ACHN (cell line): ENCODE data around the gene AIFM1.
A peak's percentile ranks its signal among the peaks of the same experiment; 100 is the strongest.

Experiments used
- DNase-seq: peaks from one replicate; pipeline ENCODE4 v3.0.0-alpha.2; 2015
- in situ Hi-C: cut with HindIII; loops from 2 replicates; pipeline ENCODE4 v1.10.0; 2017; ENCODE audit warnings: low sequenced_read_pairs, low pct_ligation_motif_present, low pct_unique_long_range_greater_than_20kb

Gene AIFM1

GRCh38 chrX:130165703-130166502 is at the start of gene AIFM1:
AIFM1 (minus strand) TSS chrX:130165841; CDS start chrX:130165656, 185 bp downstream.
- DNase-seq = peak; percentile 86
- in situ Hi-C loops = no loop called here

GRCh38 chrX:130213376-130213775 is 47.7 kb upstream of the AIFM1 start:
- no peak for DNase-seq
- in situ Hi-C loops = no loop called here

- DNase-seq = no peak
- in situ Hi-C loops = no loop called here
Measured at GRCh38 chrX:130212371-130212770, 46.7 kb upstream of the AIFM1 start.

- in situ Hi-C loops = no loop called here
Measured at GRCh38 chrX:130211415-130212186, 46.0 kb upstream of the AIFM1 start.

GRCh38 chrX:130204647-130205046 is 39.0 kb upstream of the AIFM1 start:
- in situ Hi-C loops = no loop called here
- DNase-seq = no peak

More at GRCh38 chrX:130211415-130212186, 46.0 kb upstream of the AIFM1 start:
- DNase-seq = no peak

GRCh38 chrX:130197464-130197863 is 31.8 kb upstream of the AIFM1 start:
- in situ Hi-C loops = no loop called here
- no peak for DNase-seq

- in situ Hi-C loops = no loop called here
Measured at GRCh38 chrX:130196466-130196865, 30.8 kb upstream of the AIFM1 start.

GRCh38 chrX:130190801-130191200 is 25.2 kb upstream of the AIFM1 start:
- in situ Hi-C loops = no loop called here
- no peak for DNase-seq

More at GRCh38 chrX:130196466-130196865, 30.8 kb upstream of the AIFM1 start:
- no peak for DNase-seq

GRCh38 chrX:130186651-130187050 is 21.0 kb upstream of the AIFM1 start:
- in situ Hi-C loops = no loop called here
- DNase-seq = no peak

GRCh38 chrX:130184857-130185256 is 19.2 kb upstream of the AIFM1 start:
- in situ Hi-C loops = no loop called here
- DNase-seq = no peak

- in situ Hi-C loops = no loop called here
Measured at GRCh38 chrX:130184168-130184567, 18.5 kb upstream of the AIFM1 start.

GRCh38 chrX:130179579-130180215 is 14.1 kb upstream of the AIFM1 start:
- no peak for DNase-seq

More at GRCh38 chrX:130184168-130184567, 18.5 kb upstream of the AIFM1 start:
- no peak for DNase-seq

GRCh38 chrX:130179170-130179569 is 13.5 kb upstream of the AIFM1 start:
- DNase-seq = no peak
- in situ Hi-C loops = no loop called here

More at GRCh38 chrX:130179579-130180215, 14.1 kb upstream of the AIFM1 start:
- in situ Hi-C loops = no loop called here

- no peak for DNase-seq
- in situ Hi-C loops = no loop called here
Measured at GRCh38 chrX:130176942-130177341, 11.3 kb upstream of the AIFM1 start.

GRCh38 chrX:130176354-130176776 is 10.7 kb upstream of the AIFM1 start:
- in situ Hi-C loops = no loop called here

GRCh38 chrX:130174937-130175336 is 9.3 kb upstream of the AIFM1 start:
- DNase-seq = no peak
- in situ Hi-C loops = no loop called here

More at GRCh38 chrX:130176354-130176776, 10.7 kb upstream of the AIFM1 start:
- no peak for DNase-seq

- in situ Hi-C loops = no loop called here
- DNase-seq = peak; percentile 36
Measured at GRCh38 chrX:130174045-130174704, 8.5 kb upstream of the AIFM1 start.

GRCh38 chrX:130173190-130173895 is 7.7 kb upstream of the AIFM1 start:
- peak; percentile 66 for DNase-seq
- in situ Hi-C loops = no loop called here
